ENCODE results near the gene LILRB5. TPM values are rescaled to one million over a fixed set of nuclear protein-coding genes. Genes with fewer than 3 reads are reported as not detected.
"Not testable (repeated sequence)": the region's sequence is repeated elsewhere in the genome, so short reads cannot be mapped to it uniquely, and the experiment has no call there.

Gene LILRB5
- polyA plus RNA-seq, 1 experiment = not detected

DNA sequence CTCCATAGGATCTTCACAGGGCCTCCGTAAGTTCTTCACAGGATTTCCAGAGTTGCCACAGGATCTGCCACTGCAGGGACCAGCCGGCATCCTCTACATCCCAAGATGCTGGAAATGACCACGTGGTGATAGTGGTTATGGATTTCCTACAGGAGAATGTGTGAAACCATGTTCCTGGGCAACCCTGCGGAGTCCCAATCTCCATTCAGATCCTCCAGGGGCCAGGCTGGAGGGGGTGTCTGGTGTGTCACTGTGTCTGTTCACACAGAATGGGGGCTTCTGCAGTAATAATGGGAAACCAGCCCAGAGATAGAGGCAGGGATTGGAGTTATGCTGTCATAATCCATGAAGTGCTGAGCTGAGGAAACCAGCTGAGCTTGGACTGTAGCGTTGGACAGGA, 23.1 kb downstream of the LILRB5 start:
- CTCF ChIA-PET = interaction anchor here (0.6 to 1.0 kb wide), 2 partner anchors 43 to 244 kb away, joined by 3 read pairs; partner anchors contain the start of gene TSEN34

DNA sequence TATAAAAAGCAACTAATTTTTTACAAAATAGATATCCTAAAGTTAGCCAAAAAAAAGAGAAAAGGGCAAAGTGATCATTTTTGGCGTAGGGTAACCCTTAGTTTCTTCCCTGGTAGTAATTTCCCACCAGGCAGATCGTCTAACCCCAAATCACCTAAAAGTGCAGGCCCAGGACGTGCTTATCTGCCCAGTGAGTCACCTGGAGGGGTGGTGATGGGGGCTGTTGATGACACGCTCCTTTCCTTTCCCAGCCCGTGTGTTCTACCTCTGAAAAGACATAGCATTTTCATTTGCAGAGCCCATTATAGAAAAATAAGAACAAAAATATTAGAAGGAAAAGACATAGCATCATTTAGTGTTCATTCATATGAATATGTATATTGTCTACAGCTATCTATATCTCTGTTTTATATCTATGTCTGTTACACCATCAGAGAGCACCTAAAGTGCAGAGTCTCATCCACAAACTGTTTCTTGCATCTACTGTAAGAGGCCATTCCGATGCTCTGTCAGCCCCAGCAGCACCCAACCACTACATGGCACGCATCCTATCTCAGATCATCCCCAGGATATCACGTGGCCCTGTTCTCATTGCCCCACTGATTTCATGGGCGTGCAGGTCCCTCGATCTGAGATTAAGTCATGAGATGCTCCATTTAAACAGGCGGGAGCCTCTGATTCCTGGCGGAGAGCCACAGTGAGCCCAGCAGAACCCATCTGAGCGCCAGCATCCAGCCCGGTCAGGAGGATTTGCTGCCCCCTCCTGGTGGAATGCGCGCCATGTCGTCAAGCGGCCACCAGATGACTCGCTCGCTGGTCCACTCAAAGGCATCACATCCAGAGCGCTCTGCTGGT, 25.8 kb downstream of the LILRB5 start:
- no peak overlapping the region for H3K4me3 ChIP-seq (ENCODE audit: low read depth, low read length)
- TF ChIP-seq CTCF (IDR thresholded peaks at IDR 0.05; ENCODE audit: insufficient read depth, low read depth, low read length) = peak; percentile 95
- no peaks in the 10 kb centered on the region for H3K36me3 ChIP-seq (ENCODE audit: control insufficient read depth, insufficient read depth, low read length)
- DNase-seq (ENCODE audit: low read depth) = peak; percentile 4
- no peaks in the 10 kb centered on the region; the same call in none of the 2 replicates for H3K27me3 ChIP-seq (ENCODE audit: control insufficient read depth, insufficient read depth, low read length)
- ChIA-PET POLR2A (no interaction called here), CTCF (interaction anchor here (0.7 to 1.9 kb wide), 5 partner anchors 10 to 72 kb away, joined by 3 to 12 read pairs (median 7); no protein-coding TSS in a partner anchor)

More for the DNA sequence above, 23.1 kb downstream of the LILRB5 start:
- POLR2A ChIA-PET = no interaction called here
- no peaks in the 10 kb centered on the region for H3K36me3 ChIP-seq (ENCODE audit: control insufficient read depth, insufficient read depth, low read length)
- H3K4me3 ChIP-seq (ENCODE audit: low read depth, low read length) = no peak overlapping the region
- no peak for DNase-seq (ENCODE audit: low read depth)
- no peaks in the 10 kb centered on the region; the same call in none of the 2 replicates for H3K27me3 ChIP-seq (ENCODE audit: control insufficient read depth, insufficient read depth, low read length)
- TF ChIP-seq CTCF (IDR thresholded peaks at IDR 0.05; ENCODE audit: insufficient read depth, low read depth, low read length) = no peak

- TF ChIP-seq CTCF (IDR thresholded peaks at IDR 0.05; ENCODE audit: insufficient read depth, low read depth, low read length) = no peak
- ChIA-PET CTCF (no interaction called here), POLR2A (no interaction called here)
- no peaks in the 10 kb centered on the region for H3K36me3 ChIP-seq (ENCODE audit: control insufficient read depth, insufficient read depth, low read length)
- H3K27me3 ChIP-seq (ENCODE audit: control insufficient read depth, insufficient read depth, low read length) = no peaks in the 10 kb centered on the region; the same call in none of the 2 replicates
- H3K4me3 ChIP-seq (ENCODE audit: low read depth, low read length) = no peak overlapping the region
- DNase-seq (ENCODE audit: low read depth) = no peak
Observed at GRCh38 chr19:54230031-54230430, 27.0 kb downstream of the LILRB5 start.

DNA sequence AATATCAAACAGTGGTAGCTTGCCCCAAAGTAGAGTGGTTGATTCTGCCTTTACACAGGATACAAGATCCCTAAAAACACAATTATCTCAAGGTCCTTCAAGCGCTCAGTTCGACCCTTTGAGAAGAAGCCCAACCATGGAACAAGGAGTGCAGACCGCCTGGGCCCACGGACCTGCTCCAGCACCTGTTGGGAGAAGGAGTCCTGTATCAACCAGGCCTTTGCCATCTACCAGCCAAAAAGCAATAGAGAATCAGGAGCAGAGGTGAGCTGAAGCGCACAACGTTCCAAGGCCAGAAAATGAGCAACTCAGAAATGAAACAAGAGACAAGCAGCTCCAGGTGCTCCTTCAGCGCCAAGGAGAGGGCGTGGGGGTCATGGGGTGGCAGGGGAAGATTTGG, 27.9 kb downstream of the LILRB5 start:
- POLR2A ChIA-PET = no interaction called here

DNA sequence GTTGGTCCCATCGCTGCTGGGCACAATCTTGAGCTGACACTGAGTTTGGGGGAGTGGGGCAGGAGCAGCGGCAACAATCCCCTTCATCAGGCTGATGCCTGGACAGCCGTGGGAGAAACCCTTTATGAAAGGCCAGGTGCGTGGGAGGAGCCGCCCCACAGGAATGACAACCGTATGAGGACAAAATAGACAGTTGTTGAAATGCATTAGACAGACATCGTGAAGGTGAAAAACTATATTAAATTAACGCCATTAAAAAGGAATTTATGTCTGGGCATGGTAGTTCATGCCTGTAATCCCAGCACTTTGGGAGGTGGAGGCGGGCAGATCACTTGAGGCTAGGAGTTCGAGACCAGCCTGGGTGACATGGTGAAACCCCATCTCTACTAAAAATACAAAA, 32.5 kb downstream of the LILRB5 start:
- H3K27me3 ChIP-seq (ENCODE audit: control insufficient read depth, insufficient read depth, low read length); POLR2A ChIA-PET; DNase-seq (ENCODE audit: low read depth); H3K36me3 ChIP-seq (ENCODE audit: control insufficient read depth, insufficient read depth, low read length); H3K4me3 ChIP-seq (ENCODE audit: low read depth, low read length); CTCF ChIA-PET: not testable (repeated sequence)

More for the DNA sequence above, 27.9 kb downstream of the LILRB5 start:
- Histone ChIP-seq H3K36me3 (ENCODE audit: control insufficient read depth, insufficient read depth, low read length) (no peaks in the 10 kb centered on the region), H3K4me3 (ENCODE audit: low read depth, low read length) (no peak overlapping the region), H3K27me3 (ENCODE audit: control insufficient read depth, insufficient read depth, low read length) (no peaks in the 10 kb centered on the region; the same call in 1 of the 2 replicates)
- no peak for TF ChIP-seq CTCF (IDR thresholded peaks at IDR 0.05; ENCODE audit: insufficient read depth, low read depth, low read length)
- CTCF ChIA-PET = interaction anchor here (0.6 to 1.3 kb wide), 2 partner anchors 18 to 61 kb away, joined by 3 read pairs; no protein-coding TSS in a partner anchor
- no peak for DNase-seq (ENCODE audit: low read depth)

DNA sequence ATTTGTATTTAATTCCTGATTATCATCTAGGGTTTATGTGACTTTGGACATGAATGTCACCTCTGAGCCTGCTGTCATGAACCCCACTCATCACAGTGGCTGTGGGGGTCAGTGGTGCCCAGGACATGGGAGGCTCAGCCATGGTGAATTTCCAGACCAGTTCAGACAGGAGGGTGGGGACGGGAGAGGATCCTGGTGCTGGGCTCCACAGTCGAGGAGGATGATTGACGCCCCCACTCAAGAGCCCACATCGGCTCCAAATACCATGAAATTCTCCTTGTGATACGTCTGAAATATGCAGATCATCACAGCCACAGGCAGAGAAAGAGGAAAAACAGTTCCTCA, 33.2 kb downstream of the LILRB5 start:
- H3K27me3 ChIP-seq (ENCODE audit: control insufficient read depth, insufficient read depth, low read length); H3K36me3 ChIP-seq (ENCODE audit: control insufficient read depth, insufficient read depth, low read length); DNase-seq (ENCODE audit: low read depth); H3K4me3 ChIP-seq (ENCODE audit: low read depth, low read length); POLR2A ChIA-PET: not testable (repeated sequence)
- CTCF ChIA-PET = interaction anchor here (1.1 kb wide), 1 partner anchor 55 kb away, joined by 3 read pairs; no protein-coding TSS in a partner anchor

DNA sequence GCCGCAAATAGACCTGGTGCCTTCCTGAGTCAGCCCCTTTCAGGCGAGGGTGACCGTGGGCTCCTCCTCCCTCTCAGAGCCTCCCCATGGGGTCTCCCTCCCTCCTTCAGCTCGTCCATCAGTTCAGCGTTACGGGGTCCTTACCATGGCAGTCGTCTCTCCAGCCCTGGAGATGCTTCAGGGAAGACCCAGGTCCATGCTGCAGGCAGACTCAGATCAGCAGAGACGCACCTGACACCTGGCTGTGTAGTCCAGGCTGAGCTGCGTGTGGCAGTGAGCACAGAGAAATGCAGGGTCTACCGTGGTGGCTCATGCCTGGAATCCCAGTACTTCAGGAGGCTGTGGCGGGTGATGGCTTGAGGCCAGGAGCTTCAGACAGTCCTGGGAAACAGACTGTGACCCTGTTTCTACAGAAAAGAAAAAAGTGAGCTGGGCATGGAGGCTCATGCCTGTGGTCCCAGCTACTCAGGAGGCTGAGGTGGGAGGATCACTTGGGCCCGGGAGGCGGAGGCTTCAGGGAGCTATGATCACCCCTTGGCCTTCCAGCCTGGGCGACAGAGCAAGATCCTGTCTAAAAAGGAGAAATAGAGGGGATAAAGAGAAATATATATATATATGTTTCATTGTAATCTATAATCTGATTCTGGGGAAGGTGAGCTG, 33.7 kb downstream of the LILRB5 start:
- H3K36me3 ChIP-seq (ENCODE audit: control insufficient read depth, insufficient read depth, low read length); POLR2A ChIA-PET; DNase-seq (ENCODE audit: low read depth); H3K27me3 ChIP-seq (ENCODE audit: control insufficient read depth, insufficient read depth, low read length); H3K4me3 ChIP-seq (ENCODE audit: low read depth, low read length): not testable (repeated sequence)
- CTCF ChIA-PET = interaction anchor here (1.1 kb wide), 1 partner anchor 54 kb away, joined by 3 read pairs; no protein-coding TSS in a partner anchor

DNA sequence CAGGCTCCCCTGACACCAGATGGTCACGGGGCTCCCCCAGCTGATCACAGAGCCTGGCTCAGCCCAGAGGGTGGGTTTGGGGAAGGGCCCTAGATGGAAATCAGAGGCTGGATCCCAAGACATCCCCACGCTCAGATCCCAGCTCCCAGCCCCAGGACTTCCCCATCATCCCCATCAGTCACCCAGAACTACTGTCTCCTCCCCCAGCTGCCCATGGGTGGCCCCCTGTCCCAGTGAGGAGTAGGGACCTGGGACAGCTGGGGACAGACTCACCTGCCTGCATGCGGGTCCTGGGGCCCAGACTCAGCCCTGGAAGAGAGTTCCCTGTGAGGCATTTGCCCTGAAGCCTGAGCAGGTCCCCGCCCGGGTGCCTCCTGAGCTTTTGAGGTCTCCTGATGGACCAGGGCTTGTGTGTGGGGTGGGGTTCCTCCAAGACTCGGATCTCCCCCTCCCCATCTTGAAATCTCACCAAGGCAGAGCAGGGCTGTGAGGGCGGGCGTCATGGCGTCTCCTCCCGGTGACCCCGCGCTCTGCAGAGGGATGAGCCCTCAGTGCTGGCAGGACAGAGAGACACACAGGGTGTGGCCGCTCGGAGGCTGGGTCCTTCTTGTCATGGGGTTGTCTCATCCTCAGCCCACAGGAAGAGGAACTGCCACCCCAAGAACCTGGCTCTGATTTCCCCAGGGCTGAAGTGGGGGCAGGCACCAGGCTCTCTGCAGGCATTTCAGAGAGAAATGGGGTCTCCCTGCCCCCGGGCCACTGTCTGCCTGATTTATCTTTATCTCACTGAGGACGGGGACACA, 34.4 kb downstream of the LILRB5 start, which contains the start of gene LILRB3:
Gene LILRB3, minus strand, starts transcription at position 534 of the 803 bp plus-strand sequence. Its CDS starts 31 bp downstream, at position 503.
- DNase-seq (ENCODE audit: low read depth); H3K36me3 ChIP-seq (ENCODE audit: control insufficient read depth, insufficient read depth, low read length); H3K4me3 ChIP-seq (ENCODE audit: low read depth, low read length); POLR2A ChIA-PET; H3K27me3 ChIP-seq (ENCODE audit: control insufficient read depth, insufficient read depth, low read length): not testable (repeated sequence)
- CTCF ChIA-PET = interaction anchor here (1.2 kb wide), 1 partner anchor 54 kb away, joined by 3 read pairs; no protein-coding TSS in a partner anchor
